Upper lobe of left lung (tissue), 6 donors: ENCODE data around the gene MTPN. TPM values are rescaled to one million over a fixed set of nuclear protein-coding genes. Genes with fewer than 3 reads are reported as not detected.

Experiments used
- ATAC-seq, 2 donors: fragments of 200-7000 bp; cut with Tn5 transposase; one replicate each; pipeline ENCODE4 v1.9.1; 2022; ENCODE audit warnings: mild to moderate bottlenecking in 2 of 2, moderate library complexity in 2 of 2; ENCODE audit not compliant: low FRiP score in 2 of 2
- DNase-seq, 2 donors: peaks; one replicate each; pipeline ENCODE4 v3.0.0-alpha.2; 2019 to 2020
- H3K27ac ChIP-seq, 4 donors: fragments of 200-600 bp; sonication (generic); one replicate each; pipeline ENCODE4 v1.5.1; 2016 to 2019
- H3K27me3 ChIP-seq, 4 donors: fragments of 200-600 bp; sonication (generic); one replicate each; pipeline ENCODE4 v1.5.1; 2017 to 2019
- H3K36me3 ChIP-seq, 4 donors: fragments of 200-600 bp; sonication (generic); one replicate each; pipeline ENCODE4 v1.5.1; 2016 to 2019
- H3K4me1 ChIP-seq, 4 donors: fragments of 200-600 bp; sonication (generic); one replicate each; pipeline ENCODE4 v1.5.1; 2018 to 2019
- H3K4me3 ChIP-seq, 4 donors: fragments of 200-600 bp; sonication (generic); one replicate each; pipeline ENCODE4 v1.5.1; 2017 to 2019; ENCODE audit warnings: mild to moderate bottlenecking in 2 of 4, moderate library complexity in 1 of 4
- H3K9me3 ChIP-seq, 4 donors: fragments of 200-600 bp; sonication (generic); one replicate each; pipeline ENCODE4 v1.5.1; 2018 to 2019
- CTCF ChIP-seq, 6 experiments: fragments of 450-650 bp in 4 of 6; fragments of 200-600 bp in 2 of 6; sonication (generic) in 2 of 6; IDR thresholded peaks; one replicate each; pipeline ENCODE4 v1.5.1; 2016 to 2019; ENCODE audit warnings: antibody characterized with exemption in 6 of 6
- EP300 ChIP-seq, 4 donors: sonication (generic); formaldehyde crosslinking; IDR thresholded peaks; one replicate each; pipeline ENCODE4 v1.5.1; 2017; ENCODE audit warnings: antibody characterized with exemption in 4 of 4, control low read depth in 2 of 4
- POLR2A ChIP-seq, 4 donors: fragments of 450-650 bp; IDR thresholded peaks; one replicate each; pipeline ENCODE4 v1.5.1; 2016 to 2017; ENCODE audit warnings: antibody characterized with exemption in 4 of 4, mild to moderate bottlenecking in 2 of 4
- POLR2AphosphoS5 ChIP-seq, 2 donors: sonication (generic); formaldehyde crosslinking; IDR thresholded peaks; one replicate each; pipeline ENCODE4 v1.5.1; 2017; ENCODE audit warnings: antibody characterized with exemption in 2 of 2
- WGBS, 2 donors: methylation state at CpG; one replicate each; pipeline ENCODE4 v1.1.5; 2017 to 2018; 5-methylcytosine and 5-hydroxymethylcytosine counted together
- total RNA-seq, 6 donors: library from RNA; depleted of rRNA in 4 of 6; stranded (reverse); fragments of >200 nt in 4 of 6; gene quantifications; one replicate each; pipeline versions ENCODE4 v1.1.0 to v1.2.1, GENCODE V29; 2016 to 2021
- donor health status: DM: no; HTN: no; CAD: no; lungs with moderate emphysema.
- donor health status: DM: no; HTN: yes; CAD: no; lungs with severe emphysema.

MTPN gene
- 100 to 1,000 TPM in 2 of 6 donors, 10 to 100 TPM in 4; 34.2 to 145 (median 87.3) TPM for total RNA-seq

- 0 to 1% methylated on average over 35 to 47 of the region's 47 CpGs for WGBS, 2 donors
- TF ChIP-seq CTCF (IDR thresholded peaks at IDR 0.05), result no peak
- peak in 1 of 4 donors; percentile 39 for TF ChIP-seq EP300 (IDR thresholded peaks at IDR 0.05)
- peak; percentile 86 to 92 for TF ChIP-seq POLR2AphosphoS5 (IDR thresholded peaks at IDR 0.05)
- peak in 3 of 4 donors; percentile 53 to 83 (median 63) for TF ChIP-seq POLR2A (IDR thresholded peaks at IDR 0.05)
- peaks cover 44 to 50% (median 50%) of the 10 kb centered on the region in 4 donors for H3K4me1 ChIP-seq
- peak within 1 kb of the TSS; percentile 60 to 92 (median 90) for H3K4me3 ChIP-seq
- peaks cover 0 to 2% (median 0%) of the 10 kb centered on the region in 4 donors for H3K36me3 ChIP-seq
- peak; percentile 98 for ATAC-seq
- peak; percentile 99 to 100 for DNase-seq
- H3K27ac ChIP-seq, result peak within 1 kb of the TSS; percentile 85 to 92 (median 91)
- H3K27me3 ChIP-seq, result no peaks in the 10 kb centered on the region
- H3K9me3 ChIP-seq, result no peaks in the 10 kb centered on the region
Observed at GRCh38 chr7:135977007-135977741, at the start of gene MTPN. TSS of gene MTPN (minus strand) at chr7:135977359. CDS start at chr7:135977100, 259 bp downstream.

GRCh38 chr7:136026209-136026608, 49.0 kb upstream of the MTPN start:
- DNase-seq (no peak), ATAC-seq (no peak)
- Histone ChIP-seq H3K27me3 (no peaks in the 10 kb centered on the region), H3K27ac (no peak overlapping the region), H3K4me1 (no peaks in the 10 kb centered on the region), H3K9me3 (no peaks in the 10 kb centered on the region), H3K36me3 (no peaks in the 10 kb centered on the region), H3K4me3 (no peak overlapping the region)
- TF ChIP-seq EP300 (IDR thresholded peaks at IDR 0.05) (no peak), POLR2A (IDR thresholded peaks at IDR 0.05) (no peak), CTCF (IDR thresholded peaks at IDR 0.05) (no peak)
- WGBS, 2 donors, result 88 to 91% methylated on average over 2 of the region's 2 CpGs

- Histone ChIP-seq H3K4me3 (no peak overlapping the region), H3K27ac (no peak overlapping the region), H3K9me3 (no peaks in the 10 kb centered on the region), H3K27me3 (no peaks in the 10 kb centered on the region), H3K4me1 (no peaks in the 10 kb centered on the region), H3K36me3 (no peaks in the 10 kb centered on the region)
- ATAC-seq, result peak; percentile 15 to 24
- no peak for DNase-seq
- WGBS, 2 donors, result 68 to 74% methylated on average over 2 of the region's 2 CpGs
- TF ChIP-seq POLR2AphosphoS5 (IDR thresholded peaks at IDR 0.05) (no peak), CTCF (IDR thresholded peaks at IDR 0.05) (no peak), EP300 (IDR thresholded peaks at IDR 0.05) (no peak), POLR2A (IDR thresholded peaks at IDR 0.05) (no peak)
Observed at GRCh38 chr7:136023134-136023869, 46.1 kb upstream of the MTPN start.

GRCh38 chr7:136020556-136020955, 43.4 kb upstream of the MTPN start:
- WGBS, 2 donors, result 96 to 100% methylated on average over 1 of the region's 1 CpG
- no peak for TF ChIP-seq EP300 (IDR thresholded peaks at IDR 0.05)
- H3K9me3 ChIP-seq, result no peaks in the 10 kb centered on the region
- H3K36me3 ChIP-seq, result no peaks in the 10 kb centered on the region
- H3K27me3 ChIP-seq, result no peaks in the 10 kb centered on the region
- no peak overlapping the region for H3K27ac ChIP-seq
- ATAC-seq (no peak), DNase-seq (no peak)
- H3K4me3 ChIP-seq, result no peak overlapping the region
- H3K4me1 ChIP-seq, result no peaks in the 10 kb centered on the region

- Histone ChIP-seq H3K4me3 (no peak overlapping the region), H3K27me3 (no peaks in the 10 kb centered on the region), H3K4me1 (no peaks in the 10 kb centered on the region), H3K36me3 (no peaks in the 10 kb centered on the region), H3K27ac (no peak overlapping the region), H3K9me3 (no peaks in the 10 kb centered on the region)
- TF ChIP-seq POLR2AphosphoS5 (IDR thresholded peaks at IDR 0.05) (no peak), POLR2A (IDR thresholded peaks at IDR 0.05) (no peak), CTCF (IDR thresholded peaks at IDR 0.05) (no peak), EP300 (IDR thresholded peaks at IDR 0.05) (no peak)
- ATAC-seq (no peak), DNase-seq (no peak)
- 89% methylated on average over 2 of the region's 2 CpGs; no CpG with 5 or more reads in 1 of the 2 donors for WGBS, 2 donors
Observed at GRCh38 chr7:136018104-136018503, 40.9 kb upstream of the MTPN start.
